HuH-7.5 (cell line): ENCODE measurements around the gene GPX4.

ENCODE experiments used
- DNase-seq: peaks from one replicate; pipeline ENCODE4 v3.0.0; 2011; ENCODE audit warnings: low spot score

Gene GPX4

GRCh38 chr19:1149259-1150045 lies 45.7 kb downstream of the GPX4 start:
- DNase-seq, result no peak

- DNase-seq, result no peak
These were observed 46.7 kb downstream of the GPX4 start for GRCh38 chr19:1150333-1151036.

- no peak for DNase-seq
These were observed 47.4 kb downstream of the GPX4 start for GRCh38 chr19:1151037-1151724.

GRCh38 chr19:1151917-1152587 lies 48.3 kb downstream of the GPX4 start:
- DNase-seq, result no peak

GRCh38 chr19:1153891-1154730 lies 50.3 kb downstream of the GPX4 start:
- no peak for DNase-seq

- DNase-seq, result peak; percentile 99
These were observed 51.0 kb downstream of the GPX4 start for GRCh38 chr19:1154731-1155351.

DNA sequence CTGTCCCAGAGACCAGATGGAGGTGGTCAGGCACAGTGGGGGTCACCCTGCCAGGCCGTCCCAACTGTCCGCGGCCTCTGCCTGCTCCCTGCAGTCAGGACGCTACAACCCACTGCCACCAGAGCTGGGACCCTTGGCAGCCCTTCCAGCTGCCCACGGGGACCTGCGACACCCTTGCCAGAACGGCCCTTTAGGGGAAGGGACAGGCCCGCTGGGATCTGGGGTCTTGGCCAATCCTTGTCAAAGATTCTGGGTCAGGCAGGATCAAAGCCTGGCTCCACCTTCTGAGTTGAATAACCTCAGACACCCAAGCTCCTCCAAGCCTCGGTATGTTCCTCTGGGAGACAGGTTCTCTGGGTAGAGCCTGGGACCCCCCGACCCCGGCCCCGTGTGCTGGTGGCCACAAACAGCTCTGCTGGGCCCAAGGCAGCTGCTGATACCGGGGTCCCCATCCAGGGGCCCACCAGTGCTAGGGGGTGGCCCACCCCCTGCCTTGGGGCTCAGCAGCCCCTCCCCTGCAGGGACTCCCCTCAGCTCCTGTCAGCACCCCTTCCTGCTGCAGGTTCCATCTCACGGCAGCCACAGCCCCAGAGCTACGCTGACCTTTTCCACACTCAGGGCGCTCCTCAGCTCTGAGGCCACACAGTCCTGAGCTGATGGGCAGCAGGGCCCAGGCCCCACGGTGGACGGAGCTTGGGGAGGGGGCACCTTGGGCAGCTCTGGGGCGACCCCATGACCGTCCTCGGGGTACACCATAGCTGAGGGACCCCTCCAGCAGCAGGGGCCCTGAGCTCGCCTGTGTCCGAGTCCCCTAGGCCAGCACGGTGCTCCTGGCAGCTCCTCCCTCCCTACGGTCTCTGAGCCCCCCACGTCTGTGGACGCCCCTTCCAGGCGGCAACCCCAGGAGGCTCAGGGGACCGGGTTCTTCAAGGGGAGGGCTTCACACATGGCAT lies 51.8 kb downstream of the GPX4 start:
- no peak for DNase-seq
